ENCODE measurements around the gene SNF8.
A peak's percentile ranks its signal among the peaks of the same experiment; 100 is the strongest.
"Not testable (repeated sequence)": the region's sequence is repeated elsewhere in the genome, so short reads cannot be mapped to it uniquely, and the experiment has no call there.

Gene SNF8

GRCh38 chr17:48944515-48945260 is at the start of gene SNF8:
Gene SNF8 (minus strand): TSS chr17:48944842. CDS start chr17:48944734, 108 bp downstream.
- peak; percentile 87 to 95 for DNase-seq

GRCh38 chr17:48993951-48994350 is 49.3 kb upstream of the SNF8 start:
- DNase-seq, result no peak

GRCh38 chr17:48993305-48993704 is 48.7 kb upstream of the SNF8 start:
- no peak for DNase-seq

GRCh38 chr17:48992444-48992843 is 47.8 kb upstream of the SNF8 start:
- DNase-seq, result no peak

- DNase-seq, result no peak
These were observed 46.3 kb upstream of the SNF8 start for GRCh38 chr17:48990882-48991357.

- no peak for DNase-seq
These were observed 44.5 kb upstream of the SNF8 start for GRCh38 chr17:48989100-48989499.

GRCh38 chr17:48985436-48986245 is 41.0 kb upstream of the SNF8 start:
- no peak for DNase-seq

- no peak for DNase-seq
These were observed 37.4 kb upstream of the SNF8 start for GRCh38 chr17:48981927-48982539.

GRCh38 chr17:48973806-48974205 is 29.2 kb upstream of the SNF8 start:
- DNase-seq, result no peak

- DNase-seq, result no peak
These were observed 28.1 kb upstream of the SNF8 start for GRCh38 chr17:48972749-48973097.

GRCh38 chr17:48970865-48971687 is 26.4 kb upstream of the SNF8 start:
- DNase-seq, result no peak

GRCh38 chr17:48970224-48970623 is 25.6 kb upstream of the SNF8 start:
- DNase-seq, result no peak

GRCh38 chr17:48961516-48962233 is 17.0 kb upstream of the SNF8 start:
- no peak for DNase-seq

- DNase-seq, result no peak
These were observed 16.3 kb upstream of the SNF8 start for GRCh38 chr17:48960834-48961515.

- no peak for DNase-seq
These were observed 9.7 kb upstream of the SNF8 start for GRCh38 chr17:48954300-48954755.

- peak; percentile 35 to 67 for DNase-seq
These were observed 8.3 kb upstream of the SNF8 start for GRCh38 chr17:48952904-48953303.

- no peak for DNase-seq
These were observed 6.9 kb upstream of the SNF8 start for GRCh38 chr17:48951572-48951971.

GRCh38 chr17:48945261-48945651 is 614 bp upstream of the SNF8 start:
- not testable (repeated sequence) for DNase-seq

GRCh38 chr17:48933035-48933434 is 11.6 kb downstream of the SNF8 start:
- no peak for DNase-seq

GRCh38 chr17:48930435-48930873 is 14.2 kb downstream of the SNF8 start:
- no peak for DNase-seq

- DNase-seq, result no peak
These were observed 14.9 kb downstream of the SNF8 start for GRCh38 chr17:48929812-48930165.
